D721Med (cell line): Measurements from ENCODE around the gene ERBB4.

Source experiments
- DNase-seq: peaks from one replicate; pipeline ENCODE4 v3.0.0; 2011; ENCODE audit warnings: low spot score; ENCODE audit not compliant: insufficient read length
- FAIRE-seq: peaks from 2 replicates; lab custom pipeline; 2011; peaks lifted over from hg19 to GRCh38; lab: Jason Lieb, UNC
- TF ChIP-seq, protein P1 (sequence below): IDR thresholded peaks from 2 replicates; pipeline ENCODE4 v1.5.1; 2012; ENCODE audit warnings: mild to moderate bottlenecking, control low read depth; ENCODE audit not compliant: insufficient read depth; ENCODE audit errors: missing control alignments

ERBB4 gene

DNA sequence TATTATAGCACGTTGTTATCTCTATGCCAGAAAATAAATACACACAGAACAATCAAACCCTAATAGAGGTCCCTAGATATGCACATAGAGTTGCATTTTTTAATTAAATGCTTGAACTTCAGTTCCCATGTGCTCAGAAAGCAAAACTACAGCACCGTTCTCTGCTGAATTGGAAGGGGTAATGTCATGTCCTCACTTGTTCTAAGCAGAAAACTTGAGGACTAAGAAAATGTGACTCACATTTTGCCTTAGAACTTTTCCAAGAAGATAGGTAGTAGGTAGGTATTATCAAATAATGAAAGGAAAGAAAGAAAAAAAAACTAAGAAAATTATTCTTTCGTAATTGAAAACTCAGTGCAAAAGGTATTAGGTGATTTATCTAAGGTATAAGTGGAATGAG, 607.3 kb downstream of the ERBB4 start:
- FAIRE-seq (no peak), DNase-seq (no peak)
- TF ChIP-seq, protein P1, sequence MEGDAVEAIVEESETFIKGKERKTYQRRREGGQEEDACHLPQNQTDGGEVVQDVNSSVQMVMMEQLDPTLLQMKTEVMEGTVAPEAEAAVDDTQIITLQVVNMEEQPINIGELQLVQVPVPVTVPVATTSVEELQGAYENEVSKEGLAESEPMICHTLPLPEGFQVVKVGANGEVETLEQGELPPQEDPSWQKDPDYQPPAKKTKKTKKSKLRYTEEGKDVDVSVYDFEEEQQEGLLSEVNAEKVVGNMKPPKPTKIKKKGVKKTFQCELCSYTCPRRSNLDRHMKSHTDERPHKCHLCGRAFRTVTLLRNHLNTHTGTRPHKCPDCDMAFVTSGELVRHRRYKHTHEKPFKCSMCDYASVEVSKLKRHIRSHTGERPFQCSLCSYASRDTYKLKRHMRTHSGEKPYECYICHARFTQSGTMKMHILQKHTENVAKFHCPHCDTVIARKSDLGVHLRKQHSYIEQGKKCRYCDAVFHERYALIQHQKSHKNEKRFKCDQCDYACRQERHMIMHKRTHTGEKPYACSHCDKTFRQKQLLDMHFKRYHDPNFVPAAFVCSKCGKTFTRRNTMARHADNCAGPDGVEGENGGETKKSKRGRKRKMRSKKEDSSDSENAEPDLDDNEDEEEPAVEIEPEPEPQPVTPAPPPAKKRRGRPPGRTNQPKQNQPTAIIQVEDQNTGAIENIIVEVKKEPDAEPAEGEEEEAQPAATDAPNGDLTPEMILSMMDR, result no peak

DNA sequence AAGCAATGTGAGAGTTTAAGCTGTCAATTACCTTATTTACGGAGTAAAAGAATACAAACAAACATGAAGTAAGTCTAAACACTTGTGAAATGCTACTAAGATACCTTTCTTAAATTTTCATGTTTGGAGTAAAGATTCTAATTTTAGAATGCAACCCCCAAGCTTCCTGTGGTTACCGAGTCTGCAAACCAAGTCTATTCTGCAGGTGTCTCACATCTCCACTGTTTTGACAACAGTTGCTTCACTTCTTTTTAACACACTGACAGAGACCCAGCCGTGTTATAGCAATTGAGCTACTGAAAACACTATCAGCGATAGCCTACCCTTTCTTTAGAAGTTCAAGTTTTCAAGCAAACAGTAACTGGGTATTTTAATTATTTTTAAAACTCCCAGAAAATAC, 608.3 kb downstream of the ERBB4 start:
- no peak for FAIRE-seq
- no peak for DNase-seq

DNA sequence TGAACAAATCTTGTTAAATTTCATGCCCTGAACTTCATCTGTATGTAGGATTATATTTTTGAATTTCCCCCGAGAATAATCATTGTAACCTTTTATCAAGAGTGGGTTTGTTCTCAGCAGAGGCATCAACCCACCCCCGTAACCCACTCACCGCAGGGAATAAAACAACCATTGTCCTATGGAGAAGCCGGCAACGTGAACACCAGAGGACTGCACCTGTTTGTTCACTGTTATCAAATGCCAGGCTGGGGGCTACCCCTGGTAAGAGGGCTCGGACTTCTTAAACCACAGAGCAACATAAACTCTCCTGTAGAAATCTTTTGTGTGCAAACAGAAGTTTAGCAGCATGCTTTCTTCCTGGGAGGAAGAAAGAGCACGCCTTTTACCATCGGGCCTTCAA, 610.4 kb downstream of the ERBB4 start:
- DNase-seq (no peak), FAIRE-seq (no peak)
- TF ChIP-seq, protein P1, result no peak

More for the DNA sequence above, 608.3 kb downstream of the ERBB4 start:
- TF ChIP-seq, protein P1, result no peak

DNA sequence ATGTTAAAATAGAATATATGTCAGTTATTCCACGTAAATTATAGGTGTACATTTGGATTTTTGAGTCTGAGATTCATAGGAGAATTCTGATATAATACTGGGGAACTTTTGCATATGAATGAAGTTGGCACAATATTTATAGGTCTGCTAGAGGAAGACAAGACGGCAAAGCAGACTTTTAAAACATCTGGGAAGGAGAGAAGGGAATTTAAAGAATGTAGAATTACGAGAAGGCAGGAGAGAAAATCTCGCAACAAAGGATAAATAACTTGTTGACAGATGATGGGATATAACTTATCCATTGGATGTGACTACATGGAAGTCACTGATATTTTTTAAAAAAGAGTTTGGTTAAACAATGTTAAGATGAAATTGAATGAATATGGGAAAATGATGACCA, 615.6 kb downstream of the ERBB4 start:
- DNase-seq, result no peak
- FAIRE-seq, result no peak
- TF ChIP-seq, protein P1, result no peak

DNA sequence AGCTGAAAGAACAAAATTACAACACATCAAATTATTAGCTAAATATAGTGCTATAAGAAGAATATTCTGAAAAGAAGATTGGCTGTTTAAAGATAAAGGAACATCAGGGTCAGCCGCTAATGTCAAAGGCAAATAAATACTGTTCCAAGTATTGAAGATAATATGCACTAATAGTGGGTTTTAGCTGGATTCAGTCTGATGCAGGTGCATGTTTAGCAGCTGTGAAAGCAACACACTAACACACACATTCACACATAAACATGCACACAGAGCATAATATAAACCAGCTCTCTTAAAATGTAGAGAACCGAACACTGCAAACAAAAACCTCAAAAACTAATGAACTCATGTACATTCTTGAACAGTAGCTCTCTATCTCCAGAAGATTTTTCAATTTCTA, 634.6 kb downstream of the ERBB4 start:
- FAIRE-seq (no peak), DNase-seq (no peak)
- TF ChIP-seq, protein P1, result no peak

DNA sequence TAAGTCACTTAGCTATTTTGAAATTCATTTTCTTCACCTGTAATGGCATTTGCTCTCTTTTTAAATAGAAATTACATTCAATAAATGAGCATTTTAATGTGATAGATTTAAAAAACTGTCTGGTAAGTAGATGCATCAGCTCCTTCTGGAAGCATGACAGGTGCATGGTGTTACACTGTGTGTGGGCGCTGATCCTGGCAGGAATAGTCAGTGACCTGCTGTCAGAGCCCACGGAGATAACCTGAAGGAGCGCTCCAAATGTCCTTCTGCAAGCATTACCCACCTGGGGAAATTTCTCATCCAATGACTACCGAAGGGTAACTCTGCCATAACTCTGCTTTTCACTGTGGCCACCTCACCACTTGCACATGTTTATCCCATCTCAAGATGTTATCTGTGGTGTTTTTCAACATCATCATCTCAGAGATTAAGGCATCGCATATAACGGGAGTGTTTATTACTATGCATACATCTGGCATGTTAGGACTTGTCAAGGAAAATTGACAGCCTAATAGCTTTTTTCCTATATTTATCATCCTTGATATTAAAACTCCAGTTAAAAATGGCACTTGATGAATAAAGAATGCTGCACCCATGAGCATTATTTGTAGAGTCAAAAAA, 637.3 kb downstream of the ERBB4 start:
- DNase-seq (no peak), FAIRE-seq (peak; percentile 71)
- TF ChIP-seq, protein P1, result no peak

DNA sequence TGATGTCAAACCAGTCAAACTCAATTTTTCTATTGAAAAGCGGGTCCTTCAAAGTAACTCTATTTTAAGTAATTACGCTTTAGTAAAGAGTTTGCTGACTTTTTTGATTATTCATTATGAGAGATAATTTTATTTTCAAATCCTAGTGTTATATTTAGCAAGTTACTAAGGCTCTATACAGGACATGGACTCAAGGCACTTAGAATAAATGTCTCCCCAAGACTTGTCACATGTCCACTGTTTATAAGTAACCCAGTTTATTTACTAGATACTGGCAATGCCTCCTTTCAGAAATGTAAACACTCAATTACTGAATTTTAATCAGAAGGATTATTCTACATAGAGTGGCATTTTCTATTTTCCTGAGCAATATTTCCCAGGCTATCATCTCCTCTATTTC, 638.1 kb downstream of the ERBB4 start:
- FAIRE-seq, result peak; percentile 35
- no peak for DNase-seq
- TF ChIP-seq, protein P1, result no peak
